Suppressor macrophage treated with lipopolysaccharide for 1 hour (primary cell): ENCODE data around the gene IVD.

Experiments
- DNase-seq, 3 donors: peaks; one replicate each; pipeline ENCODE4 v3.0.0-alpha.2; 2020 to 2022

Gene IVD

DNA sequence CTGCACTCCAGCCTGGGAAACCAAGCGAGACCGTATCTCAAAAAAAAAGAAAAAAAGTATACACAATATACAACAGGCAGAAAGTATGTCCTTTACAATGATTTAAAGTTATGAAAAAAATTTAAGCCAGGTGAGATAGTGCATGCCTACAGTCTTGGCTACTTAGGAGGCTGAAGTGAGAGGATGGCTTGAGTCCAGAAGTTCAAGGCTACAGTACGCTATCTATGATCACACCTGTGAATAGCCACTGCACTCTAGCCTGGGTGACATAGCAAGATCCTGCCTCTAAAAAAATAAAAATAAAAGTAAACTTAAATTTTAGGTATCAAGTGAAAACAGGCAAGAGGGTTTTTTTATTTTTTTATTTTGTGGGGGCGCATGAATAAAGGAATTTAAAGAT, 26.2 kb upstream of the IVD start:
- DNase-seq: no peak

DNA sequence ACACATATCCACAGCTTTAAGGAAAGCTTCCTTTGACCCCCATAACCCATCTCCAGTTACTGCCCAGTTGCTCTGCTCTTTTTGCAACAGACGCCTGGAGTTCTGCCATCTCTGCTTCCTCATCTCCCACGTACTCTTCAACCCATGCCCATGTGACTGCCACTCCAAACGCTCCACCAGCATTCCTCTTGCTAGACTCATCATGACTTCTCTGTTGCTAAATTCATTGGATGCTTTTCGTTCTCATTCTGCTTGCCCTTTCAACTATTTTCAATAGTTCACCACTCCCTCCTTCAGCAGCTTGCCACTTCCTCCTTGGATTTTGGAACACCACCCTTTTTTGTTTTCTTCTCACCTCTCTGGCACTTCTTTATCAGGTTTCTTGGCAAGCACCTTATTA, 25.7 kb upstream of the IVD start:
- DNase-seq: peak; percentile 86 to 90 (median 90)

DNA sequence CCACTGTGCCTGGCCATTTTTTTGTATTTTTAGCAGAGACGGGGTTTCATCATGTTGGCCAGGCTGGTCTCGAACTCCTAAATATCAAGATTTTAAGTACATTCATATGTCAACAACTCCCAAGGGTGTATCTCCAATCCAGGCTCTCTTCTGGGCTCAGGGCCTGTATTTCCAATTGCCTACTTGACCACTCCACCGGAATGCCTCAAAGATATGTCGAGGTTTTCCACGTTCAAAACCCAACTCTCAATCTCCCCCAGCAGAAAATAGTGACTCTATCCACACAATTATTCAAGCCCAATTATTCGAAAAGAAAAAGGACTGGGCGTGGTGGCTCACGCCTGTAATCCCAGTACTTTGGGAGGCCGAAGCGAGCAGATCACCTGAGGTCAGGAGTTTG, 25.0 kb upstream of the IVD start:
- DNase-seq: no peak

DNA sequence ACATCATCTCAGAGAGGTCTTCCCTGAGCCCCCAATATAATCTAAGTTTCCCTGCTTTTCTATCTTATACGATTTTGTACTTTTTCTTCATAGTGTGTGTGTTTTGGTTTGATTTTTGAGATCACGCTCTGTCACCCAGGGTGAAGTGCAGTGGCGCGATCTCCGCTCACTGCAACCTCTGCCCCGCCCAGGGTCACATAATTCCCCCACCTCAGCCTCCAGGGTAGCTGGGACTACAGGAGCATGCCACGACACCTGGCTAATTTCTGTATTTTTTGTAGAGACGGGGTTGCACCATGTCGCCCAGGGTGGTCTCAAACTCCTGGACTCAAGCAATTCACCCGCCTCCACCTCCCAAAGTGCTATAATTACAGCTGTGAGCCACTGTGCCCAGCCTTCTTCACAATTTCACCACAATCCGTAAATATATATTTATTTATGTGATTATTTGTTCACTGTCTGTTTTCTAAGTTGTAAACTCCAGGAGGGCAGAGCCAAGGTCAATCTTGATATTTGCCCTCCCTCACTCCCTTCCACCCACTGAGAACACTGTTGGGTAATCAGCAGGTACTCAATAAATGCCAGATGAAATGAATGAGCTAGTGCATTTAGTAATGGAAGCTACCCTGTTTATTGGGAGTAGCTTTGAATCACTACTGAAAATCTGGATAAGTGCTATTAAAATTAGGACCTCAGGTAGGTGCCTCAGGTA, 23.6 kb upstream of the IVD start:
- DNase-seq: no peak

DNA sequence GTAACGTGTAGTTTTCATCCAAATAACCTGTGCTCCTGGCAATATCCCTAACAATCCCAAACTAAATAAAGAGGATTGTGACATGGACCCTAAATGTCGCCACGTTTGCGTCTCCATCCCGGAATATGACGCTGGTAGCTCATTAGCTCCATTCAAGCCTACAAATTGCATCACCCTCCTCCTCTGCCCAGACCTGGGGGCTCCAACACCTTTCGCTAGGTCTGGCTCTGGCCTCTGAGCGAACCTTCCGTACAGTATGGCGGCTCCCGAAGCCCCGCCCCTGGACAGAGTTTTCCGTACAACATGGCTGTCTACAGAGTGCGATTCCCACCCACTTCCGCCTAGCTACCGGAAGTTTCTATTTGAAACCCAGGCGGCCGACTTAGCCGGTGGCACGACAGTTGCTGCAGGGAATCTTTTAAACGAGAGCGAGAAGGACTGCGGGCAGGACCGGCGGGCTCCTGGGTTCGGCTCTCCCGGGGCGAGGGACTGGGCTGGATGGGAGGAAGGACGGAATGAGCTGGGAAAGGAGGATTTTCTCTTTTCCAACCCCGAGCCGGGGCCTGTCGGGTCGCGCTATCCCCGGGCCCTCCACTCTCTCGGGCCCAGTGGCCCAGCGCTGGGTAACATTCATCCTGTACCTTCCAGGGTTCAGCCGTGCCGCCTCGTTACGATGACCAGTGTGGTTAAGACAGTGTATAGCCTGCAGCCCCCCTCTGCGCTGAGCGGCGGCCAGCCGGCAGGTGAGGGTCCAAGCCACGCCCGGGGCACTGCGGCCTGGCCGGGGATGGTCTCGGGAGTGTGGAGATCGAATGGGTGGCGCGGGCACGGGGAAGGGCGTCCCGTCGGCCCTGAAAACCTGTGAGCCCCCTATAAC, 22.8 kb upstream of the IVD start, which contains the start of gene KNSTRN:
Gene KNSTRN (plus strand): TSS at position 142 of the 877 bp plus-strand sequence. CDS start 115 bp downstream, at position 257.
- DNase-seq: peak; percentile 94 to 96 (median 95)

DNA sequence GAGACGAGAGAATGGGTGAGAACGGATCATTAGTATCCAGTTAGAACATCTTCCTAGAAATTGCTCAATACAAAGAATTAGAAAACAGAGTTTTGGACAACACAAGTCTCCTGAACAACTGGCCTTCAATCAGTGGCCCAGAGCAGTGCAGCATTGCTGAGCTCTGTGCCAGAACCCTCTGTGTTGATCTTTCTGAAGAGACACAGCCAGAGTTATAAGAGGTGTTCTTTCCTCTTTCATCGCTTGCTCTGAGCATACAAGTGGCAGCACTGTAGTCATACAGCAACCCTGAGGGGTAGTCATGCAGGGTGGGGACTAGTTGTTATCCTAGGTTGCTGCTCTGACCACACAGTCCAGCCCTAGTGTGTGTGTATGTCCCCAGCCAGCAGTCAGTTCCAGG, 19.1 kb upstream of the IVD start:
- DNase-seq: no peak

DNA sequence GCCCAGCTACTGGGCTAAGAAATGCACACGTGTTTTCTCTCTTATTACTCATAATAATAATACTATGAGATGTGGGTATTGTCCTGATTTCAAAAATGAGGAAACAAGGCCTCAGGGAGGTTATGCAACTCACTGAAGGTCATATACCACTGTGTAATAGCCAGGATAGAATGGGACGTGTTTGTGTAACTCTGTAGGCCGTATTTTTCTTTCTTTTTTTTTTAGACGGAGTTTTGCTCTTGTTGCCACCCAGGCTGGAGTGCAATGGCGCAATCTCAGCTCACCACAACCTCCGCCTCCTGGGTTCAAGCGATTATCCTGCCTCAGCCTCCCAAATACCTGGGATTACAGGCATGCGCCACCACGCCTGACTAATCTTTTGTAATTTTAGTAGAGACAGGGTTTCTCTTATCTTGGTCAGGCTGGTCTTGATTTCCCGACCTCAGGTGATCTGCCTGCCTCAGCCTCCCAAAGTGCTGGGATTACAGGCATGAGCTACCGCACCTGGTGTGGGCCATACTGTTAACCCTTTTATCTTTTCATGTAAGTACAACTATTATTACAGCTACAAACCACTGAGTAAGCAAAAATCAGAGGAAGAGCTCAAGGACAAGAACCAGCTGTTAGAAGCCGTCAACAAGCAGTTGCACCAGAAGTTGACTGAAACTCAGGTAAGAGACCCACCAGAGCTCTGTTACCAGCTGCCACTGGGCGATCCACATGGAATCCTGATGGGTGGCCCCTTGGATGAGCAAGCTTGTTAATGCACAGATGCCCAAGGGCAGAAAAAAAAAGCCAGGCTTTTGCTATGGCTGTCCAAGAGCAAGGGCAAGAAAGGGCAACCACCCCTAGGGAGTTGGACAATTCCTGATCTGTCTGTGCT, 16.4 kb upstream of the IVD start:
- DNase-seq: peak; percentile 82 to 96 (median 96)

DNA sequence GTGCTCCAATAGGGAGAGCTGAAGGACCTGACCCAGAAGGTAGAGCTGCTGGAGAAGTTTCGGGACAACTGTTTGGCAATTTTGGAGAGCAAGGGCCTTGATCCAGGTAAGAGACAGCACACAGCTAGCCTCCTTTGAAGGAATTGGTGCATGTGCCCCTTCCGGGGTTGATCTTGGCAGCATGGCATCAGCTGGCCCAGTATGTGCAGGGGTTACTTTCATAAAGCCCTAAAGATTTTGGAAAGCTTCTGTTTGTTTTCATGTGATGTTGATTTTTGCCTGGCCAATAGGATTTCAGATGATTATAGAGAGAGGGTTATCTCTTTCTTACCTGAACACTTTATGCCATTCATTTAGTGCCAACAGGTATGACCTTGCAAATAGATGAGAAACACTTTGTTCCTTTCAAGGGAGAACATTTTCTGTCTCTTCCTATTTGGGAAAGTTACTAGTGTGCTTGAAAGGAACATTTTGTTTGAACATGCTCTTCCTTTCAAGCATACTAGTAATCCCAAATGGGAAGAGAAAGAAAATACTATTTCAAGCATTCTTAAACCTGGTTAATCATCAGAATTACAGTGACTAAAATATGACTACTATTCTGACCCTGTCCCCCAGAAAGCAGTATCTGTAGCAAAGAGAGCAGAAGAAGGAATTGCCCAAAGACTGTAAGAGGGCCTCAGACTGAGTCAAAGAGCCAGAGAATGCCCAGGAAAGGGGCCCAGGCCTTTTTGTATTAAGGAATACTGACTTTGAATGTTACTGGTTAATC, 15.6 kb upstream of the IVD start:
- peak; percentile 29 to 47 (median 45) for DNase-seq

DNA sequence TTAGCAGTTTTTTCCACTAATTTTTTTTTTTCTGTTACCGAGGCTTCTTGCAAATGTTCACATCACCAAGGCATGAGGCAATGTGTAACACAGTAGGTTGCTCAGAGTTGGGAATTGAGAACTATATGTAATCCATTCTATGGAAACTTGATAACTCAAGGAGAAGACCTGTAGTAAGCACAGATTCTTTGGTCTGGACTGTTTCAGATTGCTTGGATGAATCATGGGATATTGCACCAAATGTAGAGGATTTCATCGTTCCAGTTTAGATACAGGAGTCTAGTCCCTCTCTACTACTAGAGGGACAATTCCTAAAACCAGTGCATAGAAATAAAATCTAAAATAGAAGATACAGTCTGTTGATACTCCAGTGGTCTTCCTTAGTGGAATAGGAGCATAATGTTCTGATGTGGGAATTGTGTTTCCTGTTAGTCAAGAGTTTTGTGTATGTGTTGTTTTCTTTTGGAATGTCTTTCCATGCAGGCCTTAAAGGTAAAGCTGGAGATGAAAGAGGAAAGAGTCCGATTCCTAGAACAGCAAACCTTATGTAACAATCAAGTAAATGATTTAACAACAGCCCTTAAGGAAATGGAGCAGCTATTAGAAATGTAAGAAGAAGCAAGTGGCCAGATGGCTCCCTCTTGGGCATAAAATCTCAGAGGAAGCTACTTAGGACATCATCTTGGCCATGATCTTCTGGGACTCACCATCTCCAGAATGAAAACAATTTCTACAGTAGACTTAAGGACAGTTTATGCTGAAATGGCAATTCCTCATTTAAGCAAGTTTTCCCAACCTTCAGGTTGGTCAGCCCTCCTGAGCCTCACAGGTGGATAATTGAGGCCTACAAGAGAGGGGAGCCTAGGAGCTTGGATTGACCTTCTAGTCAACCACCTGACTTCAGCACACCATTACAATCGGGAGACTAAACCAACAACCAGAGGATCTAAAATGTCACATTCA, 12.3 kb upstream of the IVD start:
- DNase-seq: peak in 2 of 3 donors; percentile 20 to 29

DNA sequence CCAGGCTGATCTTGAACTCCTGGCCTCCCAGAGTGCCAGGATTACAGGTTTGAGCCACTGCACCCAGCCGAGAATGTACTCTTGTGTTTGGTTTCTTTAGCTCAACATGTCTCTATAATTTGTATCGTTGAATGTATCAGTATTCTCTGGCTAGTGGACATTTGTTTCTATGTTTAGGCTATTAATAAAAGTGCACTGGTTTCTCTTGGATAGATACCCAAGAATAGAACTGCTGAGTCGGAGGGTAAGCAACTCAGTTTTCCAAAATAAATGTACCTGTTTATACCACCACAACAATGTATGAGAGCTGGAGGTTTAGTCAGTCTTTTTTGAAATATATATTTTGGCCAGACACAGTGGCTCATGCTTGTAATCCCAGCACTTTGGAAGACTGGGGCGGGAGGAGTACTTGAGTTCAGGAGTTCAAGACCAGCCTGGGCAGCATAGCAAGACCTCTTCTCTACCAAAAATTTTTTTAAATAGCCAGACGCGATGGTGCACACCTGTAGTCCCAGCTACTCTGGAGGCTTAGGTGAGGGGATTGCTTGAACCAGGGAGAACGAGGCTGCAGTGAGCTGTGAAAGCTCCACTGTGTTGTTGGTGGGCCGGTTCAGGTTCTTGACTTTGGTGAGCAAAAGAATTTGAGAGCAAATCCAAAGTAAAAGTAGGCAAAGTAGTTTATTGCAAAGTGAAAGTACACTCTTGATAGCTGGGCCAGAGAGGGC, 7.7 kb upstream of the IVD start:
- no peak for DNase-seq

DNA sequence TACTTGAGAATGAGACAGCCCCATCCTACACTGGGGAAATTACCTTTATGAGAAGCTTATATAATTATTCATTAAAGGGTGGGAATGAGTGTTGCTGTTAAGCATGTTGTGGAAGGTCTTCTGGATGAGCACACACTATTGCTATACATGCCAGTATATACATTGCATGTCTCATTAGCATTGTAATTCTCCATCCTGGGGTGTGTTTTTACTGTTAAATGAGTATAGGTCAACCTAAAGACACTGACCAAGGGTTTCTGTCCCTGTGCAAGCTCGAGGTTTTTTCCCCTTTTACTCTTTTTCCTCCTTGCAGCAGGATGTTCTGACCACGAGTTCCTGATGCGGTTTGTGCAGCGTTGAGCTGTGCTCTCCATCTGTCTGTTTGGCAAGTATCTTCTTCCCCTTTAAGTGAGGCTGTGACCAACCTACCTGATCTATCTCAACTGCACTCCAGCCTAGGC, 7.2 kb upstream of the IVD start:
- DNase-seq: peak; percentile 73 to 80 (median 78)

DNA sequence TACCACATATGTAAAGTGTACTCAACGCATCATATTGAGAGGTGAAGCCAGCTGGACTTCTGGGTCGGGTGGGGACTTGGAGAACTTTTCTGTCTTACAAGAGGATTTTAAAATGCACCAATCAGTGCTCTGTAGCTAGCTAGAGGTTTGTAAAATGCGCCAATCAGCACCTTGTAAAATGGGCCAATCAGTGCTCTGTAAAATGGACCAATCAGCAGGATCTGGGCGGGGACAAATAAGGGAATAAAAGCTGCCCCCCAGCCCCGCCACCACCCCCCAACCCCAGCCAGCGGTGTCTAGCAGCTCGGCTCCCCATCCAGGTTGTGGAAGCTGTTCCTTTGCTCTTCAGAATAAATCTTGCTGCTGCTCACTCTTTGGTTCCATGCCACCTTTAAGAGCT, 6.2 kb upstream of the IVD start:
- DNase-seq: no peak

DNA sequence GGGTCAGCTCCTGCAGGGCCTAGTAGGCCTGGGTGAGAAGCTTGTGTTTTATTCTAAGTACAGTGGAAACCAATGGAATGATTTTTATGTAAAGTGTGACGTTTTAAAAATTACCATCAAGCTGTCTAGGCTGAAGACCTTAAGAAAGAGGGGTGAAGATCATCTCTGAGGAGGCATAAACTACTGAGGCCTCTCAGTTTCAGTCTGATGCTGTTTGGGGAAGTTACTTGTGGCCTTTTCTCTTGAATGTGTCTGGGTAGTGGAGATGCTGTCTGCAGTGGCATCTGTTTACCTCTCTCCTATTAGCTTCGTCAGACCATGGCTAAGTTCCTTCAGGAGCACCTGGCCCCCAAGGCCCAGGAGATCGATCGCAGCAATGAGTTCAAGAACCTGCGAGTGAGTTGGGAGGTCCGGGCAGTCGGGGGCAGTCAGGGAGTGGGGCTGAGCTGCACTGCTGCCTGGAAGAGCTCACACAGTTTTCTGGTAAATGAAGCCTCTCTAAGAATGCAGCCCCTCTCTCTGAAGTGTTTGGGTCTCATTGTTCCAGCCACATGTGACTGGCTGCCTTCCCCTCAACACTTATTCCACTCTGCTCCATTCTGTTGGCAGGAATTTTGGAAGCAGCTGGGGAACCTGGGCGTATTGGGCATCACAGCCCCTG, 1.9 kb downstream of the IVD start:
- peak in 1 of 3 donors; percentile 26 for DNase-seq

DNA sequence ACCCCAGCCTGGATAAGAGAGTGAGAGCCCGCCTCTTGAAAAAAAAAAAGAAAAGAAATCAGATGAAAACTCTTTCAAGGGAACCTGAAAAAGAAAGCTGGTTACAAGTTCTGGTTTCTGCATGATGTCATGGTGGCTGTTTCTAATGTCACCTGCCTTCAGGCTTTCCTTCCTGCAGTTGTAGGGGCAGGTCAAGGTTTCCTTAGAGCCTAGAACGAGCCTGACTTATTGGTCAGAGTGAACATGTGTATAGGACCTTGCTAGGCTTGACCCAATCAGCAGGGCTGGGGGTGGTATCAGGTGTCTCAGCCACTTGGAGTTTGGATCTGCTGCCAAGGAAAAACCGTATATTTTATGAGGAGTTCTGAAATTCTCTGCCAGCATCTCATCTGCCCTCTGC, 3.8 kb downstream of the IVD start:
- DNase-seq: no peak

DNA sequence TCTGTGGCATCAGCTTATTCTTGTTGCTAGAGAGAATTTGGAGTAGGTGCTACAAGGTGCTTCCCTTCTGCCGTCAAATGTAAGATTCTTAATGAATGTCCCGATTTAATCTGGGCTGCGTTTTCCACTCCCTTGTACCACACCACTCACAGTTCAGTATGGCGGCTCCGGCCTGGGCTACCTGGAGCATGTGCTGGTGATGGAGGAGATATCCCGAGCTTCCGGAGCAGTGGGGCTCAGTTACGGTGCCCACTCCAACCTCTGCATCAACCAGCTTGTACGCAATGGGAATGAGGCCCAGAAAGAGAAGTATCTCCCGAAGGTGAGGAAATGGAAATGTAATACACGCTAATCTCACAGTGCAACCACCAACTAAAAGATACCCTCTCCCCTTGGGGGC, 4.9 kb downstream of the IVD start:
- DNase-seq: no peak

DNA sequence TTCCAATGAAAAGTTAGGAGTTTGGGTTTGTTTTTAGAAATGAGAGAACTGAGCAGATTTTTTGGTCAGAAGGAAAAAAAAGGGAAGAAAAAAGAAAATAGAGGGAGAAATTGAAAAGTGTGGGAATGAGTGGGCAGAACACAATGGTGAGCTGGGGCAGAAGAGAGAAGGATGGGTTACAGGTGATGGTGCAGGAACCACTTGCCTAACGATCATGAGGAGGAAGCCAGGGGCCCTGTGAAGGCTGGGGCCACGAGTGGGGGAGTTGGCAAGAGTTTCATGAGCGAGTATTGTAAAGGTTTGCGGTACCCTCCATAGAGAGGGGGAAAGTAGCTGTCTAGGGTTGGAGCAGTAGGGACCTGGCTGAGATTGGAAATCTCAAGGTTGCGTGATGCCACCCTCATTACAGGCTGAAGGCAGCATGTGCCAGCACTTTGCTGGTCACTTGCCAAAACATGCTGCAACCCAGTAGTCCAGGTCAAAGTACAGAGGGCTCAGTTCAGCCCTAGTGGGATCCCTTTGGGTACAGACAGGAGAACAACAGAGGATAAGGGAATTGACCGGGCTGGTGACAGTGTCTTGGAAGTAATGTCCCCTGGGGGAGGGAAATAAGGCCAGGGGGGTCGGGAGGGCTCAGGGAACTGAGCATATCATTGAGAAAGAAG, 6.6 kb downstream of the IVD start:
- no peak for DNase-seq

DNA sequence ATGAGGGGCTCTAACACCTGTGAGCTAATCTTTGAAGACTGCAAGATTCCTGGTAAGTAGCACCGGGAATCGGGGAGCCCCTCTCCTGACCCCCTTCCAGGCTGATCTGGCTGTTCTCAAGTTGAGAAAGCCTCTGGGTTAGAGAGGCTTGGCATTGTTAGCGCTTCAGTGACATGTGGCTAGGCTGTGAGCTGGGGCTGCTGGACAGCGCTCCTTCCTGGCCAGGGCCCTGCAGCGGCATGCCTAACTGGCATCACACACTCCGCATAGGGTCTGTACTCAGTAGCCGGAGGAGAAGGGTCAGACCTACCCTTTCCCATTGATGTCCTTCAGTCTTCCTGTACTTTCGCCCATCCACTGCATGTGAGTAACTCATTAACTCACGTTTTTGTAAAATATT, 7.4 kb downstream of the IVD start:
- no peak for DNase-seq

DNA sequence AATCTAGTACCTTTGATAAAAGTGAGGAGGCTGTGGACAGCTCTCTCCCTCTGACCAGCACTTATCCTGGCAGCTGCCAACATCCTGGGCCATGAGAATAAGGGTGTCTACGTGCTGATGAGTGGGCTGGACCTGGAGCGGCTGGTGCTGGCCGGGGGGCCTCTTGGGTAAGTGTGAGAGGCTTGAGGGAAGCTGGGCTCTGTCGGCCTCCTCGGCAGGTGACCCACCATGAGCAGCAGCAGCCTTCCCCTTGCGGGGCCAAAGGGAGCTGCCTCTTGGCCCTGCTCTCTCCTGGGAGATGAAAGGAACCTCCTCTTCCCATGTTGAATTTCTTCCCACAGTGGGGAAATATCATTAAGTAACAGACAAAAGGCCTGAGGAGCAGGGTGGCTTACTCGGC, 9.2 kb downstream of the IVD start:
- no peak for DNase-seq

DNA sequence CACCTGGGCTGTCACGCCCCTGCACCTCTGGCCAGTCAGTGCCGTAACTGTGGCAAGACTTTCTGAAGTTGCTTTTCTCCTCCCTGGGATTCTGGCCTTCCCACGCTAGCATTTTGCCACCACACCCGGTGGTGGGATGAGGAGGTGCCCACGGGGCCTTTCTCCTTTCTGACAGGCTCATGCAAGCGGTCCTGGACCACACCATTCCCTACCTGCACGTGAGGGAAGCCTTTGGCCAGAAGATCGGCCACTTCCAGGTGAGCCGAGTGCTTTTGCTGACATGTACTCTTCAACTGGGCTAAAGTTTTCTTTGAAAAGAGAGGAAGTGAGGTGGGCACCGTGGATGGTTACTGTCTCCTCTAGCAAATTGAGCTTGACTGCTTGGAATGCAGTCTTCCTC, 9.6 kb downstream of the IVD start:
- no peak for DNase-seq
